ENCODE measurements around the gene PLEKHB2. TPM values are rescaled to one million over a fixed set of nuclear protein-coding genes. Genes with fewer than 3 reads are reported as not detected.

The PLEKHB2 gene
- total RNA-seq, 2 experiments from 2014 or later = 66.9 to 71.7 TPM

DNA sequence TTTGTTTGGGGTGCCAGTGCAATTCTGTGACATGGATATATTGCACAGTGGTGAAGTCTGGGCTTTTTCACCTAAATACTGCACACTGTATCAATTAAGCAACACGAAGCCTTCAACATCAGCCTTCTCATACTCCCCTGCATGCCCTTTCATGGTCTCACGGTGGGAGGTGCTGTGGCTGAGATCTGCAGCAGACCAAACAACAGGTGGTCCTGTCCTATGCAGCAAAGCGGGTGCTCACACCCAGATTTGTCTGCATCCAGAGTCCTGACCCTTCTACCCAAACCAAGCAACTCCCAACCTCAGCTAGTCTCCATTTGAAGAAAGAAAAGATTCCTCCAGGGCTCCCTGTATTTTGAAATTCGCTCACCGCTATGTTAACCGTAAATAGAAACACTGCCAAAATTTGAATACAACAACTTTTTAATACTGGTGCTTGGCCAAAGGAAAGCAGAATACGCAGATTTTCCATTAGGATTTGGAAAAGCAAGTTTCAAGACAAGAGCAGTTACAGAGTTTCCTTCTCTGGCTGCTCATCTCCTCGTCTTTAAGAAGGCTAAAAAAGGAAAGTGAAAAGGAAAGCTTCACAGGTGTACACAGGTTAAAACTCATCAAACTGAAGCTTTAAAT, 46.8 kb upstream of the PLEKHB2 start:
- Histone ChIP-seq H3K9me3 (ENCODE audit: control insufficient read depth in 1 of 2, insufficient read depth in 1 of 2, low read length in 2 of 2) (no peaks in the 10 kb centered on the region), H3K27me3 (ENCODE audit: control insufficient read depth in 1 of 2, insufficient read depth in 2 of 2, low read length in 2 of 2) (no peaks in the 10 kb centered on the region), H3K36me3 (ENCODE audit: insufficient read depth, low read length) (peaks cover 63% of the 10 kb centered on the region), H3K4me3 (ENCODE audit: low read length) (no peak overlapping the region), H3K27ac (ENCODE audit: low read depth in 1 of 2, low read length in 2 of 2) (no peak overlapping the region), H3K4me1 (ENCODE audit: insufficient read depth, low read length) (no peaks in the 10 kb centered on the region)
- Mint-ChIP-seq H3K4me1 (ENCODE audit: low read depth) (peaks cover 45% of the 10 kb centered on the region), H3K36me3 (ENCODE audit: low read depth) (peaks cover 87% of the 10 kb centered on the region), H3K4me3 (no peak overlapping the region), H3K9me3 (no peaks in the 10 kb centered on the region), H3K27ac (no peak overlapping the region), H3K27me3 (no peaks in the 10 kb centered on the region)
- POLR2A ChIA-PET = no interaction called here
- CTCF ChIA-PET = no interaction called here
- ATAC-seq (ENCODE audit: poor library complexity) (no peak), DNase-seq (no peak)
- TF ChIP-seq, protein P1, sequence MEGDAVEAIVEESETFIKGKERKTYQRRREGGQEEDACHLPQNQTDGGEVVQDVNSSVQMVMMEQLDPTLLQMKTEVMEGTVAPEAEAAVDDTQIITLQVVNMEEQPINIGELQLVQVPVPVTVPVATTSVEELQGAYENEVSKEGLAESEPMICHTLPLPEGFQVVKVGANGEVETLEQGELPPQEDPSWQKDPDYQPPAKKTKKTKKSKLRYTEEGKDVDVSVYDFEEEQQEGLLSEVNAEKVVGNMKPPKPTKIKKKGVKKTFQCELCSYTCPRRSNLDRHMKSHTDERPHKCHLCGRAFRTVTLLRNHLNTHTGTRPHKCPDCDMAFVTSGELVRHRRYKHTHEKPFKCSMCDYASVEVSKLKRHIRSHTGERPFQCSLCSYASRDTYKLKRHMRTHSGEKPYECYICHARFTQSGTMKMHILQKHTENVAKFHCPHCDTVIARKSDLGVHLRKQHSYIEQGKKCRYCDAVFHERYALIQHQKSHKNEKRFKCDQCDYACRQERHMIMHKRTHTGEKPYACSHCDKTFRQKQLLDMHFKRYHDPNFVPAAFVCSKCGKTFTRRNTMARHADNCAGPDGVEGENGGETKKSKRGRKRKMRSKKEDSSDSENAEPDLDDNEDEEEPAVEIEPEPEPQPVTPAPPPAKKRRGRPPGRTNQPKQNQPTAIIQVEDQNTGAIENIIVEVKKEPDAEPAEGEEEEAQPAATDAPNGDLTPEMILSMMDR (IDR thresholded peaks at IDR 0.05) = no peak
- intact Hi-C loops (cut with DNase I, micrococcal nuclease) = no loop called here

DNA sequence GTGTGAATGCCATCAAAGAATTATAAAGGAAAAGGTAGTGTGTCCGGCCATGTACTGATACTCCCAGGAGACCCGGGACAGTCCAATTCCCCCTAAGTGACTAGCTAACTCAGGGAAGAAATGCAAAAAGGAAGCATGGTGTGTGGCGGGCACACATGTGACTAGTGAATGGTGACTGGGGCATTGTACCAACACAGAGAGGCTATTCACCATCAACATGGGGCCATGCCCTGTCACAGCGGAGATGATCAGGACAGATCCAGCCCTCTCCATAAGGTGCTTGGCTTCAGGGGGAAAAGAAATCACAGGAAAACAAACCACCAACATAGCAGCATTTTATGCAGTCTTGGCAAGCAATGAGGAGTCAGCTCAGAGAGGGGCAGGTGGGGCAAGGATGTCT, 46.2 kb upstream of the PLEKHB2 start:
- no peak overlapping the region for H3K27ac Mint-ChIP-seq
- Histone ChIP-seq H3K27me3 (ENCODE audit: control insufficient read depth in 1 of 2, insufficient read depth in 2 of 2, low read length in 2 of 2) (no peaks in the 10 kb centered on the region), H3K4me3 (ENCODE audit: low read length) (no peak overlapping the region), H3K27ac (ENCODE audit: low read depth in 1 of 2, low read length in 2 of 2) (no peak overlapping the region), H3K4me1 (ENCODE audit: insufficient read depth, low read length) (no peaks in the 10 kb centered on the region), H3K36me3 (ENCODE audit: insufficient read depth, low read length) (peaks cover 60% of the 10 kb centered on the region), H3K9me3 (ENCODE audit: control insufficient read depth in 1 of 2, insufficient read depth in 1 of 2, low read length in 2 of 2) (no peaks in the 10 kb centered on the region)
- ATAC-seq (ENCODE audit: poor library complexity) (no peak), DNase-seq (no peak)
- H3K4me3 Mint-ChIP-seq = no peak overlapping the region
- peaks cover 48% of the 10 kb centered on the region for H3K4me1 Mint-ChIP-seq (ENCODE audit: low read depth)
- no peaks in the 10 kb centered on the region for H3K27me3 Mint-ChIP-seq
- H3K36me3 Mint-ChIP-seq (ENCODE audit: low read depth) = peaks cover 88% of the 10 kb centered on the region
- H3K9me3 Mint-ChIP-seq = no peaks in the 10 kb centered on the region
- POLR2A ChIA-PET = no interaction called here
- CTCF ChIA-PET = no interaction called here
- TF ChIP-seq, protein P1 (IDR thresholded peaks at IDR 0.05) = no peak
- intact Hi-C loops (cut with DNase I, micrococcal nuclease) = no loop called here

DNA sequence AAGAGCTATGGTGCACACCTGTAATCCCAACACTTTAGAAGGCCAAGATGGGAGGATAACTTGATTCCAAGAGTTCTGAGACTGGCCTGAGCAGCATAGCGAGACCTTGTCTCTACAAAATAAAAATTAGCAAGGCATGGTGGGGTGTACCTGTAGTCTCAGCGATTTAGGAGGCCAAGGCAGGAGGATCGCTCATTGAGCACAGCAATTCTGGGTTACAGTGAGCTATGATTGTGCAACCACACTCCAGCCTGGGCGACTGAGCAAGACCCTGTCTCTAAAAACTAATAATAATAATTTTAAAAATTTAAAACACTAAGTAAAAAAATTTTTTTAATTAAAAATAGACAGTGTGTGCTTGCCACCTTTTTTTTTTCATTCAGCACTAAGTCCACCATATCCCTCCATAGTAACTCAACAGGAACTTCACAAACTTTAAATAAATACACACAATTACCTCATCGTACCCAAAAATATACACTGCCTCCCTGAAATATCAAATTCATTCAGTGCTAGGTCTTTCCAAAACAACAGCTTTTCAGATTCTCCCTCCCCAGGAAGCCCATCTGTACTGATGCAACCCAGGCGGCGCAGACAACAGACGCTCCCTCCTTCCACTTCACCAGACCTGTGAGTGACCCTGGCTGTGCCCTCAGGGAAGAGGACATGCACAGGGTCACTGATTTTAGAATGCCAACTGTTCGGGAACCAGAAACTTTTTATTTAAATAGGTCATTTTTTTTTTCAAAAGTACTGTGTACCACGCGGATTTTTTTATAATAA, 41.4 kb upstream of the PLEKHB2 start:
- Mint-ChIP-seq H3K27ac (no peak overlapping the region), H3K9me3 (no peaks in the 10 kb centered on the region), H3K4me1 (ENCODE audit: low read depth) (peaks cover 43% of the 10 kb centered on the region), H3K36me3 (ENCODE audit: low read depth) (peaks cover 84% of the 10 kb centered on the region), H3K4me3 (no peak overlapping the region), H3K27me3 (no peaks in the 10 kb centered on the region)
- Histone ChIP-seq H3K36me3 (ENCODE audit: insufficient read depth, low read length) (peaks cover 54% of the 10 kb centered on the region), H3K27ac (ENCODE audit: low read depth in 1 of 2, low read length in 2 of 2) (no peak overlapping the region), H3K27me3 (ENCODE audit: control insufficient read depth in 1 of 2, insufficient read depth in 2 of 2, low read length in 2 of 2) (no peaks in the 10 kb centered on the region), H3K4me1 (ENCODE audit: insufficient read depth, low read length) (peaks cover 4% of the 10 kb centered on the region), H3K9me3 (ENCODE audit: control insufficient read depth in 1 of 2, insufficient read depth in 1 of 2, low read length in 2 of 2) (no peaks in the 10 kb centered on the region), H3K4me3 (ENCODE audit: low read length) (no peak overlapping the region)
- TF ChIP-seq, protein P1 (IDR thresholded peaks at IDR 0.05) = no peak
- ATAC-seq (ENCODE audit: poor library complexity) = no peak
- POLR2A ChIA-PET = no interaction called here
- CTCF ChIA-PET = no interaction called here
- no peak for DNase-seq
- intact Hi-C loops (cut with DNase I, micrococcal nuclease) = no loop called here
